ENCODE data around the gene FKBP1B. TPM values are rescaled to one million over a fixed set of nuclear protein-coding genes. Genes with fewer than 3 reads are reported as not detected.

FKBP1B gene
- total and polyA plus RNA-seq, 2 donors (not counting 3 experiments of a cell fraction or from before 2014, with no cell fraction given) = 12.9 to 40.2 TPM

DNA sequence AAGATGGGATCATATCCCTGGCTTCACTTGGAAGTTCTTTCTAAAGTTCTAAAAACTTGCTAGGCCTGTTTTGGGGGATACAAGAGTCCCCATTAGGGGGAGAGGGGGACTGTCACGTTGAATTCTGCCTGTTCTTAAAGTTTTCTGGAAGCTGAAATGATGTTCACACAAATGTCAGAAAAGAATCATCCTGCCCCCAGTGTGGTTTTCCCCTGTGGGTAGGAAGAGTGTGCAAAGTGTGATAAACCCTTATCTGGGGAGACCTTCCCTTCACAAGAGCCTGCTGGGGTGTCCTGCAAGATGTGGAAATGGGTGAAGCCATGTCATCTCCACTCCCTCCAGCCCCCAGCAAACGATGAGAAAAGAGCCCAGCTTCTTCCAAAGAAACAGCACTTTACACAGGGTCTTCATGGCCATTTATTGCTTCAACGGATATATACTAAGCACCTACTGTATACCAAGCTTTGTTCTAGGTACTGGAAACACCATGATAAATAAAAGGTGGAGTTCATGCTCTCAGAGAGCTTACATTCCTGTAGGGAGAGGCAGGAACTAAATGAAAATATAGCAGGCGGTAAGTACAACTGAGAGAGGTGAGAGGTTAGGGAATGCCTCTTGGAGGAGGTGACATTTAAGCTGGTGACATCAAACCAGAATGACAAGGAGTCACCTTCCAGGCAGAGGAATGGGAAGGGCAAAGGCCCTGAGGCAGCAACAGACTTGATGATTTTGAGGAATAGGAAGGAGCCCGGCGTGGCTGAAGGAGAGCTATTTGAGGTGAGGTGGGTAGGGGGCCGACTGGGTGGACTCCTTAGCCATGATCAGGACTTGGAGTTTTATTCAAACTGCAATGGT, 38.1 kb upstream of the FKBP1B start:
- no peak overlapping the region for H2AFZ ChIP-seq (ENCODE audit: low read depth, low read length)
- H3K4me3 ChIP-seq (replicated peaks in 1 of 3; ENCODE audit: insufficient read depth in 1 of 3, low read depth in 1 of 3, low read length in 3 of 3) = no peak overlapping the region
- dilution Hi-C loops (cut with MboI; ENCODE audit: extremely low pct_ligation_motif_present, low sequenced_read_pairs) (no loop called here), intact Hi-C loops (cut with micrococcal nuclease) (no loop called here)
- no TSS peak for BruUV-seq (replicated peaks)
- CTCF ChIA-PET = interaction anchor here (0.7 to 1.7 kb wide), 6 partner anchors 13 to 187 kb away, joined by 3 to 6 read pairs (median 3); partner anchors contain the start of gene ATAD2B
- no peaks in the 10 kb centered on the region for H4K20me1 ChIP-seq (replicated peaks; ENCODE audit: control insufficient read depth, extremely low read depth, insufficient read depth, low read length)
- no peaks in the 10 kb centered on the region for H3K36me3 ChIP-seq (ENCODE audit: control insufficient read depth in 2 of 2, extremely low read depth in 1 of 2, insufficient read depth in 2 of 2, low read length in 2 of 2)
- H3K9me3 ChIP-seq (replicated peaks; ENCODE audit: control insufficient read depth, insufficient read depth, low read length) = no peaks in the 10 kb centered on the region
- no peak overlapping the region for H3K9ac ChIP-seq (replicated peaks; ENCODE audit: extremely low read depth, insufficient read depth, low read length)
- H3K9me1 ChIP-seq (replicated peaks; ENCODE audit: control insufficient read depth, extremely low read depth, insufficient read depth, low read length) = no peaks in the 10 kb centered on the region
- H3K27ac ChIP-seq (ENCODE audit: insufficient read depth, low read depth, low read length) = no peak overlapping the region
- no peak overlapping the region for H3K4me2 ChIP-seq (ENCODE audit: insufficient read depth, low read length)
- H3K4me1 ChIP-seq (ENCODE audit: control insufficient read depth, extremely low read depth, insufficient read depth, low read length) = peaks cover 24% of the 10 kb centered on the region
- H3K79me2 ChIP-seq (ENCODE audit: control insufficient read depth, insufficient read depth, low read length) = no peaks in the 10 kb centered on the region
- TF ChIP-seq POLR2AphosphoS5 (IDR thresholded peaks at IDR 0.05; ENCODE audit: insufficient read depth, low read depth, low read length) = no peak
- DNase-seq (ENCODE audit: low read depth, low spot score) (no peak), FAIRE-seq (peak; percentile 28)
- no peaks in the 10 kb centered on the region for H3K27me3 ChIP-seq (ENCODE audit: control insufficient read depth in 2 of 2, insufficient read depth in 2 of 2, low read length in 2 of 2)
- POLR2A ChIA-PET = interaction anchor here (0.6 kb wide), 1 partner anchor 31 kb away, joined by 3 read pairs; no protein-coding TSS in a partner anchor

DNA sequence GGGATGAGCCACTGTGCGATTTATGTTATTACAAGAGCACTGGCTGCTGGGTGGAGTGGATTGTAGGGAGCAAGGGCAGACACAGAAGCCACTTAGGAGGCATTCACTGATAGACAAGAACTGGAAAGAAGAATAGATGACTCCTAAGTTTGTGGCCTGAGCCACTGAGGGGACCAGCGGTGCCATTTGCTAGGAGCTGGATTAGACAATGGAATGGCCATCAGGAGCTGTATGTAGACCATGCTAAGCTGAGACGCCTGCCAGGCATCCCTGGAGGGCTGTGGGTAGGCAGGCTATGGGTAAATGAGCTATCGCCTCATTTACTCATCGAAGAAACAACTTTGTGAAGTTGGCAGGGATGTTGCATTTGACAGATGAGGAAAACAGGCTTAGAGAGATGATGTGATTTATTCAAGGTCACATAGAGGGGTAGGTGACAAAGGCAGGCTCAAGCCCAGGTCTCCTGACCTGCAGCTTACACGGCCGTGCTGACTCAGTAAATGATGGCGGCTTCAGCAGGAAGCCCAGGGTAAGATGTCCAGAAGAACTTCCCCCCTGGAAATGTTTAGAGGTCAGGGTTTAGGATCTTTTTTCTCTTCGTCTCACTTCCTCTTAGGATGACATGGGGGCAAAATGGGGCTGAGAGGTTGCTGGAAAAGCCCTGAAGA, 36.9 kb upstream of the FKBP1B start:
- Histone ChIP-seq H3K9ac (replicated peaks; ENCODE audit: extremely low read depth, insufficient read depth, low read length) (no peak overlapping the region), H3K9me3 (replicated peaks; ENCODE audit: control insufficient read depth, insufficient read depth, low read length) (no peaks in the 10 kb centered on the region), H3K4me1 (ENCODE audit: control insufficient read depth, extremely low read depth, insufficient read depth, low read length) (peaks cover 27% of the 10 kb centered on the region), H3K4me3 (replicated peaks in 1 of 3; ENCODE audit: insufficient read depth in 1 of 3, low read depth in 1 of 3, low read length in 3 of 3) (no peak overlapping the region), H3K27ac (ENCODE audit: insufficient read depth, low read depth, low read length) (no peak overlapping the region), H3K9me1 (replicated peaks; ENCODE audit: control insufficient read depth, extremely low read depth, insufficient read depth, low read length) (no peaks in the 10 kb centered on the region), H3K4me2 (ENCODE audit: insufficient read depth, low read length) (no peak overlapping the region), H2AFZ (ENCODE audit: low read depth, low read length) (peak overlapping the region; percentile 30), H3K27me3 (ENCODE audit: control insufficient read depth in 2 of 2, insufficient read depth in 2 of 2, low read length in 2 of 2) (no peaks in the 10 kb centered on the region), H4K20me1 (replicated peaks; ENCODE audit: control insufficient read depth, extremely low read depth, insufficient read depth, low read length) (no peaks in the 10 kb centered on the region), H3K79me2 (ENCODE audit: control insufficient read depth, insufficient read depth, low read length) (no peaks in the 10 kb centered on the region), H3K36me3 (ENCODE audit: control insufficient read depth in 2 of 2, extremely low read depth in 1 of 2, insufficient read depth in 2 of 2, low read length in 2 of 2) (no peaks in the 10 kb centered on the region)
- POLR2A ChIA-PET = no interaction called here
- DNase-seq (ENCODE audit: low read depth, low spot score) (no peak), FAIRE-seq (peak; percentile 38)
- BruUV-seq (replicated peaks) = no TSS peak
- dilution Hi-C loops (cut with MboI; ENCODE audit: extremely low pct_ligation_motif_present, low sequenced_read_pairs) = no loop called here
- intact Hi-C loops (cut with micrococcal nuclease) = no loop called here
- TF ChIP-seq EZH2 (IDR thresholded peaks at IDR 0.05; ENCODE audit: borderline replicate concordance, low read depth, low read length, severe bottlenecking) = no peak
- TF ChIP-seq, protein P1, sequence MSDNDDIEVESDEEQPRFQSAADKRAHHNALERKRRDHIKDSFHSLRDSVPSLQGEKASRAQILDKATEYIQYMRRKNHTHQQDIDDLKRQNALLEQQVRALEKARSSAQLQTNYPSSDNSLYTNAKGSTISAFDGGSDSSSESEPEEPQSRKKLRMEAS (IDR thresholded peaks at IDR 0.05; ENCODE audit: insufficient read depth, insufficient read length) = no peak
- no peak for TF ChIP-seq POLR2AphosphoS5 (IDR thresholded peaks at IDR 0.05; ENCODE audit: insufficient read depth, low read depth, low read length)
- TF ChIP-seq FOS (IDR thresholded peaks at IDR 0.05; ENCODE audit: borderline replicate concordance, insufficient read depth, low read length) = no peak
- TF ChIP-seq, protein P2, sequence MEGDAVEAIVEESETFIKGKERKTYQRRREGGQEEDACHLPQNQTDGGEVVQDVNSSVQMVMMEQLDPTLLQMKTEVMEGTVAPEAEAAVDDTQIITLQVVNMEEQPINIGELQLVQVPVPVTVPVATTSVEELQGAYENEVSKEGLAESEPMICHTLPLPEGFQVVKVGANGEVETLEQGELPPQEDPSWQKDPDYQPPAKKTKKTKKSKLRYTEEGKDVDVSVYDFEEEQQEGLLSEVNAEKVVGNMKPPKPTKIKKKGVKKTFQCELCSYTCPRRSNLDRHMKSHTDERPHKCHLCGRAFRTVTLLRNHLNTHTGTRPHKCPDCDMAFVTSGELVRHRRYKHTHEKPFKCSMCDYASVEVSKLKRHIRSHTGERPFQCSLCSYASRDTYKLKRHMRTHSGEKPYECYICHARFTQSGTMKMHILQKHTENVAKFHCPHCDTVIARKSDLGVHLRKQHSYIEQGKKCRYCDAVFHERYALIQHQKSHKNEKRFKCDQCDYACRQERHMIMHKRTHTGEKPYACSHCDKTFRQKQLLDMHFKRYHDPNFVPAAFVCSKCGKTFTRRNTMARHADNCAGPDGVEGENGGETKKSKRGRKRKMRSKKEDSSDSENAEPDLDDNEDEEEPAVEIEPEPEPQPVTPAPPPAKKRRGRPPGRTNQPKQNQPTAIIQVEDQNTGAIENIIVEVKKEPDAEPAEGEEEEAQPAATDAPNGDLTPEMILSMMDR (IDR thresholded peaks at IDR 0.05; ENCODE audit: extremely low read depth in 1 of 2, insufficient read depth in 1 of 2, low read depth in 1 of 2, low read length in 2 of 2) = no peak
- TF ChIP-seq GATA2 (IDR thresholded peaks at IDR 0.05; ENCODE audit: insufficient read depth, insufficient read length, low read depth, low read length) = no peak
- TF ChIP-seq MYC (IDR thresholded peaks at IDR 0.05; ENCODE audit: low read depth, low read length) = no peak
- TF ChIP-seq JUN (IDR thresholded peaks at IDR 0.05; ENCODE audit: borderline replicate concordance, insufficient read depth, insufficient read length, low read depth) = no peak
- TF ChIP-seq POLR2A (IDR thresholded peaks at IDR 0.05; ENCODE audit: low read depth, low read length) = no peak
- CTCF ChIA-PET = interaction anchor here (1.0 to 1.7 kb wide), 3 partner anchors 17 to 188 kb away, joined by 3 read pairs; no protein-coding TSS in a partner anchor
